SU-DHL-6 (cell line): ENCODE measurements around the gene HOXA10.

Experiments
- H2AFZ ChIP-seq: fragments of 200-600 bp; sonication (generic); 2 replicates; pipeline ENCODE4 v1.6.1; 2014; ENCODE audit warnings: low read depth, mild to moderate bottlenecking, moderate library complexity, mixed read lengths, antibody characterized with exemption, low read length; ENCODE audit not compliant: severe bottlenecking
- H3F3A ChIP-seq: fragments of 200-600 bp; shearing (Covaris generic); 2 replicates; pipeline ENCODE4 v1.6.0; 2016; ENCODE audit warnings: antibody characterized with exemption, mild to moderate bottlenecking; ENCODE audit not compliant: insufficient read depth
- H3K27ac ChIP-seq: fragments of 200-600 bp; sonication (generic); 2 replicates; pipeline ENCODE4 v1.5.1; 2016; ENCODE audit warnings: low read depth, mild to moderate bottlenecking, low read length, moderate library complexity, mixed read lengths
- H3K27me3 ChIP-seq: fragments of 200-600 bp; sonication (generic), shearing (Covaris generic); 2 replicates; pipeline ENCODE4 v1.6.0; 2014; ENCODE audit warnings: mild to moderate bottlenecking, low read length
- H3K36me3 ChIP-seq: fragments of 200-600 bp; sonication (generic); 2 replicates; pipeline ENCODE4 v1.6.1; 2014; ENCODE audit warnings: mild to moderate bottlenecking, low read length, mixed read lengths
- H3K4me2 ChIP-seq: fragments of 300-600, 200-600 bp; shearing (Covaris generic), sonication (generic); 2 replicates; pipeline ENCODE4 v1.6.0; 2014; ENCODE audit warnings: low read length, low read depth, mild to moderate bottlenecking; ENCODE audit not compliant: poor library complexity, severe bottlenecking
- H3K4me3 ChIP-seq: fragments of 200-600 bp; sonication (generic); 2 replicates; pipeline ENCODE4 v1.5.1; 2014; ENCODE audit warnings: antibody characterized with exemption, low read length, mild to moderate bottlenecking, mixed read lengths; ENCODE audit not compliant: insufficient read depth, poor library complexity, severe bottlenecking
- H3K79me2 ChIP-seq: fragments of 200-600 bp; sonication (generic); 2 replicates; pipeline ENCODE4 v1.6.1; 2014; ENCODE audit warnings: mild to moderate bottlenecking, low read length, moderate library complexity; ENCODE audit not compliant: insufficient read depth
- H3K9ac ChIP-seq: fragments of 200-600 bp; sonication (generic); 2 replicates; pipeline ENCODE4 v1.7.0; 2014; ENCODE audit warnings: mild to moderate bottlenecking, low read length
- H3K9me2 ChIP-seq: fragments of 200-600 bp; sonication (generic); replicated peaks from 2 replicates; pipeline ENCODE4 v1.6.1; 2014; ENCODE audit warnings: low read length; ENCODE audit not compliant: insufficient read depth
- H3K9me3 ChIP-seq: fragments of 200-600 bp; sonication (generic); 2 replicates; pipeline ENCODE4 v1.6.1; 2014; ENCODE audit warnings: low read length, mixed read lengths; ENCODE audit not compliant: insufficient read depth
- H4K20me1 ChIP-seq: fragments of 200-600 bp; sonication (generic); 2 replicates; pipeline ENCODE4 v1.6.1; 2014; ENCODE audit warnings: low read depth, mild to moderate bottlenecking, antibody characterized with exemption, low read length, moderate library complexity, mixed read lengths
- CTCF ChIP-seq: fragments of 200-600 bp; sonication (generic); IDR thresholded peaks from one replicate; pipeline ENCODE4 v1.5.1; 2017; ENCODE audit warnings: antibody characterized with exemption, mild to moderate bottlenecking, low read length, moderate library complexity; ENCODE audit not compliant: insufficient read depth, poor library complexity, severe bottlenecking
- EZH2phosphoT487 ChIP-seq: fragments of 200-600 bp; sonication (generic), shearing (Covaris generic); conservative IDR thresholded peaks from 2 replicates; pipeline ENCODE4 v1.6.1; 2018; ENCODE audit warnings: mild to moderate bottlenecking, antibody characterized with exemption, low read length, moderate library complexity, mixed read lengths

HOXA10 gene

DNA sequence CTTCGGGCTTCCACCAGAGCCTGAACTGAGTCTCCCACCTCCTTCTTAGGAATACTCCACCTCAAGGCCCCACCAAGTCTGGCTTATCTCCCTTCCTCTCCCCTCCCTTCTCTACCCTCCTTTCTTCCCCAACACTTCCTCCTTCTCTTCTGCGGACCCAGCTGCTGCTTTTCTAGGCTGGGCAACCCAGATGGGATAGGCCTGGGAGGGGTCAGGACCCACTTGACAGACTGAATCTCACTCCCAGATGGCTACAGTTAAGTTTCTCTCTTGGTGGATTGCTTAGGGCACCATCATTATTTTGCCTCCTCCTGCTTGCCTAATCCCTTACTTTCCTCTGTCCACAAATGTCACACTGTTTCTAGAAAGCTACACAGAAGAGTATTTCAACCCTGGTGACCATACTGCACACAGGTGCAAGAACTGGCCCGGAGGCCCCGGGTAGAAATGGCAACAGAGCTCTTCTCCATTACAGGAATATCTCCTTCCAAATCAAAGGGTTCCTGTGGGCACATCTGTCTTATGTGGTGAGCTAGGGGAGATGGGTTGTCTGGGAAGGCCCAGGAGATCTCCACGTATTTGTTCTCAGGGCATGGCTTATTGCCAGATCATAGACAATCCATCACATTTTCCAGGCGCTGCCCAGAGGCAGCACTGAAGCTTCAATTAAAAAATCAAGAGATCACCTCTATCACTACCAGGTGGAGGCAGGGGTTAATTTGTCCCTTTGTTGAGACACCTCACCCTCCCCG lies 16.1 kb upstream of the HOXA10 start:
- no peak for TF ChIP-seq CTCF
- no peak for TF ChIP-seq EZH2phosphoT487
- no peak overlapping the region for H2AFZ ChIP-seq
- no peak overlapping the region for H3K9ac ChIP-seq
- H4K20me1 ChIP-seq = no peaks in the 10 kb centered on the region
- H3K4me2 ChIP-seq = no peak overlapping the region
- no peaks in the 10 kb centered on the region for H3K79me2 ChIP-seq
- H3K9me3 ChIP-seq = no peaks in the 10 kb centered on the region
- H3K36me3 ChIP-seq = no peaks in the 10 kb centered on the region
- no peaks in the 10 kb centered on the region for H3K9me2 ChIP-seq
- no peaks in the 10 kb centered on the region for H3K27me3 ChIP-seq
- no peaks in the 10 kb centered on the region for H3F3A ChIP-seq
- H3K27ac ChIP-seq = no peak overlapping the region
- no peak overlapping the region for H3K4me3 ChIP-seq

- H3F3A ChIP-seq = no peaks in the 10 kb centered on the region
- no peaks in the 10 kb centered on the region for H3K9me3 ChIP-seq
- H3K79me2 ChIP-seq = no peaks in the 10 kb centered on the region
- H3K4me3 ChIP-seq = no peak overlapping the region
- H3K9me2 ChIP-seq = no peaks in the 10 kb centered on the region
- H2AFZ ChIP-seq = no peak overlapping the region
- no peaks in the 10 kb centered on the region for H4K20me1 ChIP-seq
- no peaks in the 10 kb centered on the region for H3K36me3 ChIP-seq
- H3K9ac ChIP-seq = no peak overlapping the region
- TF ChIP-seq CTCF (no peak), EZH2phosphoT487 (no peak)
- no peak overlapping the region for H3K4me2 ChIP-seq
- H3K27ac ChIP-seq = no peak overlapping the region
- no peaks in the 10 kb centered on the region for H3K27me3 ChIP-seq
Observed at GRCh38 chr7:27189295-27189996, 15.3 kb upstream of the HOXA10 start.

DNA sequence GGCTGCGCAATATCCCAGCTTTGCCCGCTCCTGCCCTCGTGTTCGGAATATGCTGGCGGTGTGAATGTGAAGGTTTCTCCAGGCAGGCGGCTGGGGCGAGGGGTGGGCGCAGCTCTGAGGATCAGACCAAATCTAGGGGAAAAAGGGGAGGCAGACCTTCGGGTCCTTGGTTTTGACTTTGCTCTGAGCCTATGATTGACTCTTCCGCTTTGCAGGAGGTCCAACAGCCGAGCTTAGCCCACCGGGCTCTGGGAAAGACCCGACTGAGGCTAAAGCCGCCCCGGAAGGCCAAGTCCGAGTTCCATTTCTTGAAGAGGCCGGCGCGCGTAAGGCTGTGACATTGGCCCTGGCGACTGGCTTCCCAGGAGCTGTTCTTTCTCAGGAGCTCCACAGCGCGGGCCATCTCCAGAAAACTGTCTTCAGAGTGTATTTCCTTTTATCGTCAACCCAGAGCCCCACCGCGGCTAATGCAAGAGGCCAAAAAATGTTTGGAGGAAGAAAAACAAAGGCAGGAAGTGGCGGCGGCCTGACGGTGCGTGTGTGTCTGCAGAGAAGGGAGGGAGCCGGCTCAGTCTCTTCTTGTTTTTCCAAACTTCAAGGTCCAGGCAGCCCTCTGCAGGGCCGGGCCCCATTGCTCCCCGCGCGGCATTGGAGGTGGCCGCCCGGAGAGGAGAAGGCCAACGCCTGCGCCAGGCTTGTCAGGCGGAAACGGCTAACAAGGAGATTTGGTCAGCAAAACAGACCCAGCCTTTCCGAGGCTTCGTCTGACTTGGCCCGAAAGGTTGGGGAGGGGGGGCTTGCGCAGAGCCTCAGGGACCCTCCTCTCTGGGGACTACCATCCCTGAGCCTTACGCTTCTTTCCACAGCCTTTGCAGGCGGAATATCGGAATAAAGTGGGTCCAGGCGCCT lies 14.5 kb upstream of the HOXA10 start:
- H3F3A ChIP-seq = no peaks in the 10 kb centered on the region
- no peaks in the 10 kb centered on the region for H3K36me3 ChIP-seq
- no peaks in the 10 kb centered on the region for H4K20me1 ChIP-seq
- no peaks in the 10 kb centered on the region for H3K27me3 ChIP-seq
- no peak overlapping the region for H3K9ac ChIP-seq
- no peak overlapping the region for H3K4me3 ChIP-seq
- H3K4me2 ChIP-seq = no peak overlapping the region
- no peak overlapping the region for H2AFZ ChIP-seq
- H3K9me3 ChIP-seq = no peaks in the 10 kb centered on the region
- H3K9me2 ChIP-seq = no peaks in the 10 kb centered on the region
- no peak overlapping the region for H3K27ac ChIP-seq
- no peak for TF ChIP-seq EZH2phosphoT487
- no peak for TF ChIP-seq CTCF
- no peaks in the 10 kb centered on the region for H3K79me2 ChIP-seq
